GM12875 (cell line): ENCODE results near the gene PARP12.

Experiments
- H3K4me3 ChIP-seq: one replicate; pipeline ENCODE4 v1.5.1; 2011; ENCODE audit warnings: low read depth, low read length, control low read depth
- CTCF ChIP-seq: IDR thresholded peaks from 2 replicates; pipeline ENCODE4 v1.5.1; 2011; ENCODE audit warnings: low read depth, mild to moderate bottlenecking, control low read depth, inconsistent platforms, low read length, moderate library complexity, borderline replicate concordance; ENCODE audit not compliant: insufficient read depth

PARP12 gene

DNA sequence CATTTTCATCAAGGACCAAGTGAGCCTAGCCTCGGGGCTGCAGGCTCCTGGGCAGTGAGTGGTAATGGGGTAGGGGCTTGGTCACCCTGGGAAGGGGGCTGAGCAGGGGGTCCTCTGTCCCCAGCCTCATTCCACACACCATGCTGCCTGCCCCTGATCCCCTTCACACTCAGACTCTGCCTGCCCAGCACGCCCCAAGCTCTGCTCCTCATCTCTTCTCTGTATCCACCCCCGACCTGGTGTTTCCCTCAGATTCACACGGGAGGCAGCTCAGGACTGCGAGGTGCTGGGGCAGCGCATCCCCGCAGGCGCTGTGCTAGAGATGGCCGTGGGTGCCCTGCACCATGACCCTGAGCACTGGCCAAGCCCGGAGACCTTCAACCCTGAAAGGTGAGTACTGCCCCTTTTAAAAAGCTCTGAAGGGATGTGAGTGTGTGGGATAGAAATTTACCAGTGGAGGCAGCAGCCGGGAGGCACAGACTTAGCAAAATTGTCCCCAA, 47.2 kb downstream of the PARP12 start:
- TF ChIP-seq CTCF, result no peak
- H3K4me3 ChIP-seq, result no peak overlapping the region

DNA sequence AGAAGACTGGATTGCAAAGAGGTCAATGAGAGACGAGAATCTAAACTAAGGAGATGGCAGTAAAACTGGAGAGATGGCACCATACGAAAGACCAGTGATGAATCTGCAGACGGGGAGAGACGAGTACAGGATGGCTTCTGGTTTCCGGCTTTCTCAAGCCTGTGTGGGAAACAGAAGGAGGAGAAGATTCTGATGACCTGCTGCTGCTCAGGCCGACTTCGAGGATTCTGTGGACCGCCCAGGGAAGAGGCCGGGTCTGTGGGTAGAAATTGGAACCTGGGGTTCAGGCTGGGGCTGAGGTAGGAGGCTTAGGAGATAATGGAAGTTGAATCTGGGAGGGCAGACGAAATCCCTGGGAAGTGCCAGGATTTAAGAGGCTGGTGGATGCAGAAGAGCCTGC, 48.6 kb downstream of the PARP12 start:
- no peak overlapping the region for H3K4me3 ChIP-seq
- no peak for TF ChIP-seq CTCF

DNA sequence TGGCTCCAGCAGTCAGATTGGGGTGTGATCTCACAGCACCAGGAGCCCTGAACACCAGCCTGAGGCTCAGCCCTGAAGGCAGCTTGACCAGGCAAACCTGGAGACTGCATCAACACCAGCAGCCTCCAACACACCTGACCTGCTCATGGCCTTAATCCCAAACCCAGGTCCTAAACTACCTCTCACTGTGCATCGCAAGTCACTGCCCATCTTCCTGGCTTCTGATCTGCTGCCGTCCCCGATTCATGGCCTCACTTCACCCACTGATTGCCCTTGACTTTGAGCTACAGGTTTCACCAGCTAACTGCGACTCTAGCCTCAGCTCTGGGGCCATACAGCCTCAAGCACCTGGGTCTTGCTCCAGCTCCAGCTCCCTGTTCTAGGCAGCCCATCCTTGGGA, 49.1 kb downstream of the PARP12 start:
- no peak for TF ChIP-seq CTCF

GRCh38 chr7:140010194-140010895, 52.4 kb downstream of the PARP12 start:
- no peak overlapping the region for H3K4me3 ChIP-seq
- no peak for TF ChIP-seq CTCF

More for the DNA sequence above, 49.1 kb downstream of the PARP12 start:
- H3K4me3 ChIP-seq, result no peak overlapping the region

GRCh38 chr7:140009735-140010134, 53.0 kb downstream of the PARP12 start:
- no peak for TF ChIP-seq CTCF

DNA sequence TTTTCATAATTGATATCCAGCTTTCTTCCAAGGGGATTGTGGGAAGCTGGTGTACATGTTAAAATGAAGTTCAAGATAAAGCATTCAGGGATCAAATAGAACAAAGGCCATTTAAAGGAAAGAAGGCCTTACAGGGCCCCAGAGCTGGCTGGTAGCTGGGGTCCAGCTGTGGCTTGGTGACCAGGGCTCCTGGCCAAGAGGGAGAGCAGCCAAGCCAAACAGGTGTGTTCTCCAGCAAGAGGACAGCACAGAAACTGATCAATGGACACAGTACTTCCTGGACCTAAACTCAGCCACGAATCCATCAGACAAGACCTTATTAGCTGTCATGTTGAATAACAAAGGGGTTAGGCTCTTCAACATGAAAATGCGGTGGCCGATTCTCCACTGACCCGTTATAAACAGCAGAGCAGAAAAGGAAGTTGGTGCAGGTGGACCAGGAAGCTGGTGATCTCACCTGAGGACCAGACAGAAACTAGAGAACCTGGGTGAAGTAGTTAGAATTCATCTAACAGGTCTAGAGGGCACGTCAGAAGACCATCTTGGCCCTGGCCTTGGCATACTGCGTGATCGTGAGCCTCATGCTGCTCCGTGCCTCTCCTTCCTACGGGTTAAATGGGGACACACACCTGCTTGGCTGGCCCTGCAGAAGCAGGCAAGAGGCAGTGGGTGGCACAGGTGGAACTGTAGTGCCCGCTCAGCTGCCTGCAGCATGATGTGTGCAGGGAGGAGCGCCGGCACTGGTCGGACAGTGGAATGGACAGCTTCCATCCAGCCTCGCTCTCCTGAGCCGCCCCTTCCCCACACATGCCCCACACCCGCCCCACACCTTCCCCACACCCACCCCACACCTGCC, 53.8 kb downstream of the PARP12 start:
- H3K4me3 ChIP-seq, result no peak overlapping the region
- TF ChIP-seq CTCF, result no peak

More at GRCh38 chr7:140009735-140010134, 53.0 kb downstream of the PARP12 start:
- H3K4me3 ChIP-seq, result no peak overlapping the region
